Activated T-helper 1 cell treated with anti-CD3 and anti-CD28 coated beads, Interleukin-12 subunit alpha, Interleukin-12 subunit beta, Interleukin-2, Interleukin-4 antibody, amounts not matched to agents 30 ng/mL and 10 ng/mL and 1 ng/mL, durations not matched to agents 14 hours and 24 hours and 36 hours (primary cell): ENCODE measurements around the gene TGM3. TPM values are rescaled to one million over a fixed set of nuclear protein-coding genes. Genes with fewer than 3 reads are reported as not detected.

Source experiments
- DNase-seq: peaks from one replicate; pipeline ENCODE4 v3.0.0; 2021; ENCODE audit warnings: low spot score
- H3K27ac Mint-ChIP-seq: one replicate; pipeline ENCODE4 v1.8.0; 2021; ENCODE audit warnings: mild to moderate bottlenecking, mixed read lengths
- H3K27me3 Mint-ChIP-seq: one replicate; pipeline ENCODE4 v1.8.0; 2022; ENCODE audit warnings: mild to moderate bottlenecking, moderate library complexity, mixed read lengths; ENCODE audit not compliant: insufficient read depth
- H3K36me3 Mint-ChIP-seq: one replicate; pipeline ENCODE4 v1.8.0; 2021; ENCODE audit warnings: low read depth, mixed read lengths
- H3K4me1 Mint-ChIP-seq: one replicate; pipeline ENCODE4 v1.8.0; 2021; ENCODE audit warnings: low read depth, mixed read lengths
- H3K4me3 Mint-ChIP-seq: one replicate; pipeline ENCODE4 v1.8.0; 2021; ENCODE audit warnings: mild to moderate bottlenecking, moderate library complexity, mixed read lengths
- H3K9me3 Mint-ChIP-seq: one replicate; pipeline ENCODE4 v1.8.0; 2021; ENCODE audit warnings: mixed read lengths
- intact Hi-C: fragments of 100-400 bp; cut with micrococcal nuclease; formaldehyde crosslinking; loops from one replicate; pipeline ENCODE4 v1.15.1; 2024
- total RNA-seq: library from RNA; stranded (reverse); gene quantifications from 2 replicates; pipeline ENCODE4 v1.2.3, GENCODE V29; 2022

The TGM3 gene
- total RNA-seq, 1 donor from 2014 or later, result not detected

GRCh38 chr20:2363187-2363586, 67.4 kb downstream of the TGM3 start:
- H3K9me3 Mint-ChIP-seq, result no peaks in the 10 kb centered on the region
- no peak overlapping the region for H3K4me3 Mint-ChIP-seq
- H3K4me1 Mint-ChIP-seq, result no peaks in the 10 kb centered on the region
- no peak overlapping the region for H3K27ac Mint-ChIP-seq
- DNase-seq, result no peak
- intact Hi-C loops, result no loop called here
- H3K36me3 Mint-ChIP-seq, result no peaks in the 10 kb centered on the region
- peaks cover 23% of the 10 kb centered on the region for H3K27me3 Mint-ChIP-seq

- no peaks in the 10 kb centered on the region for H3K4me1 Mint-ChIP-seq
- no peak overlapping the region for H3K4me3 Mint-ChIP-seq
- intact Hi-C loops, result no loop called here
- DNase-seq, result no peak
- H3K36me3 Mint-ChIP-seq, result no peaks in the 10 kb centered on the region
- H3K27ac Mint-ChIP-seq, result no peak overlapping the region
- peaks cover 27% of the 10 kb centered on the region for H3K27me3 Mint-ChIP-seq
- no peaks in the 10 kb centered on the region for H3K9me3 Mint-ChIP-seq
Observed at GRCh38 chr20:2363587-2363986, 67.8 kb downstream of the TGM3 start.

GRCh38 chr20:2364044-2364443, 68.2 kb downstream of the TGM3 start:
- H3K4me3 Mint-ChIP-seq, result no peak overlapping the region
- H3K27ac Mint-ChIP-seq, result no peak overlapping the region
- H3K4me1 Mint-ChIP-seq, result no peaks in the 10 kb centered on the region
- intact Hi-C loops, result no loop called here
- no peak for DNase-seq
- H3K9me3 Mint-ChIP-seq, result no peaks in the 10 kb centered on the region
- H3K27me3 Mint-ChIP-seq, result peaks cover 28% of the 10 kb centered on the region
- no peaks in the 10 kb centered on the region for H3K36me3 Mint-ChIP-seq

GRCh38 chr20:2365091-2365490, 69.3 kb downstream of the TGM3 start:
- no peak overlapping the region for H3K27ac Mint-ChIP-seq
- intact Hi-C loops, result no loop called here

GRCh38 chr20:2365666-2366065, 69.9 kb downstream of the TGM3 start:
- H3K4me1 Mint-ChIP-seq, result no peaks in the 10 kb centered on the region
- peaks cover 29% of the 10 kb centered on the region for H3K27me3 Mint-ChIP-seq
- H3K27ac Mint-ChIP-seq, result no peak overlapping the region
- H3K4me3 Mint-ChIP-seq, result no peak overlapping the region
- H3K36me3 Mint-ChIP-seq, result no peaks in the 10 kb centered on the region
- no peaks in the 10 kb centered on the region for H3K9me3 Mint-ChIP-seq
- DNase-seq, result no peak
- intact Hi-C loops, result no loop called here

More at GRCh38 chr20:2365091-2365490, 69.3 kb downstream of the TGM3 start:
- H3K4me1 Mint-ChIP-seq, result no peaks in the 10 kb centered on the region
- no peak overlapping the region for H3K4me3 Mint-ChIP-seq
- peaks cover 30% of the 10 kb centered on the region for H3K27me3 Mint-ChIP-seq
- H3K9me3 Mint-ChIP-seq, result no peaks in the 10 kb centered on the region
- no peak for DNase-seq
- no peaks in the 10 kb centered on the region for H3K36me3 Mint-ChIP-seq

GRCh38 chr20:2368621-2369020, 72.8 kb downstream of the TGM3 start:
- H3K4me1 Mint-ChIP-seq, result no peaks in the 10 kb centered on the region
- no peaks in the 10 kb centered on the region for H3K36me3 Mint-ChIP-seq
- intact Hi-C loops, result no loop called here
- no peak for DNase-seq
- peaks cover 37% of the 10 kb centered on the region for H3K27me3 Mint-ChIP-seq
- H3K4me3 Mint-ChIP-seq, result no peak overlapping the region
- H3K27ac Mint-ChIP-seq, result no peak overlapping the region
- H3K9me3 Mint-ChIP-seq, result no peaks in the 10 kb centered on the region

- H3K36me3 Mint-ChIP-seq, result no peaks in the 10 kb centered on the region
- no peaks in the 10 kb centered on the region for H3K4me1 Mint-ChIP-seq
- no peaks in the 10 kb centered on the region for H3K9me3 Mint-ChIP-seq
- no peak overlapping the region for H3K4me3 Mint-ChIP-seq
- H3K27me3 Mint-ChIP-seq, result peaks cover 49% of the 10 kb centered on the region
- DNase-seq, result no peak
- intact Hi-C loops, result no loop called here
- H3K27ac Mint-ChIP-seq, result no peak overlapping the region
Observed at GRCh38 chr20:2373098-2373497, 77.3 kb downstream of the TGM3 start.

GRCh38 chr20:2374346-2375125, 78.7 kb downstream of the TGM3 start:
- no peak overlapping the region for H3K27ac Mint-ChIP-seq
- H3K27me3 Mint-ChIP-seq, result peaks cover 44% of the 10 kb centered on the region
- intact Hi-C loops, result no loop called here
- H3K9me3 Mint-ChIP-seq, result no peaks in the 10 kb centered on the region
- H3K36me3 Mint-ChIP-seq, result no peaks in the 10 kb centered on the region
- no peak for DNase-seq
- H3K4me3 Mint-ChIP-seq, result no peak overlapping the region
- H3K4me1 Mint-ChIP-seq, result peaks cover 6% of the 10 kb centered on the region

- H3K4me1 Mint-ChIP-seq, result peaks cover 17% of the 10 kb centered on the region
- H3K27ac Mint-ChIP-seq, result no peak overlapping the region
- no peaks in the 10 kb centered on the region for H3K36me3 Mint-ChIP-seq
- H3K4me3 Mint-ChIP-seq, result no peak overlapping the region
- intact Hi-C loops, result no loop called here
- DNase-seq, result no peak
- H3K27me3 Mint-ChIP-seq, result peaks cover 28% of the 10 kb centered on the region
- no peaks in the 10 kb centered on the region for H3K9me3 Mint-ChIP-seq
Observed at GRCh38 chr20:2378893-2379292, 83.1 kb downstream of the TGM3 start.

- no peak overlapping the region for H3K27ac Mint-ChIP-seq
- intact Hi-C loops, result no loop called here
- peak; percentile 13 for DNase-seq
- H3K9me3 Mint-ChIP-seq, result no peaks in the 10 kb centered on the region
- H3K27me3 Mint-ChIP-seq, result peaks cover 24% of the 10 kb centered on the region
- no peak overlapping the region for H3K4me3 Mint-ChIP-seq
- peaks cover 17% of the 10 kb centered on the region for H3K4me1 Mint-ChIP-seq
- H3K36me3 Mint-ChIP-seq, result no peaks in the 10 kb centered on the region
Observed at GRCh38 chr20:2379511-2380229, 83.9 kb downstream of the TGM3 start.

GRCh38 chr20:2380601-2381000, 84.8 kb downstream of the TGM3 start, which contains the start of gene TGM6:
TSS of gene TGM6 (plus strand) at chr20:2380901. CDS start at chr20:2380969, 68 bp downstream.
- intact Hi-C loops, result no loop called here
- no peak for DNase-seq
- no peak within 1 kb of the TSS for H3K27ac Mint-ChIP-seq
- H3K36me3 Mint-ChIP-seq, result no peaks in the 10 kb centered on the region
- H3K9me3 Mint-ChIP-seq, result no peaks in the 10 kb centered on the region
- H3K4me3 Mint-ChIP-seq, result no peak within 1 kb of the TSS
- H3K4me1 Mint-ChIP-seq, result peaks cover 17% of the 10 kb centered on the region
- peaks cover 25% of the 10 kb centered on the region for H3K27me3 Mint-ChIP-seq

GRCh38 chr20:2381303-2381702, 85.5 kb downstream of the TGM3 start:
- Mint-ChIP-seq H3K4me3 (no peak overlapping the region), H3K27me3 (peaks cover 20% of the 10 kb centered on the region), H3K36me3 (no peaks in the 10 kb centered on the region), H3K9me3 (no peaks in the 10 kb centered on the region), H3K4me1 (peaks cover 21% of the 10 kb centered on the region), H3K27ac (no peak overlapping the region)
- intact Hi-C loops, result no loop called here
- DNase-seq, result no peak

GRCh38 chr20:2382833-2383232, 87.0 kb downstream of the TGM3 start:
- intact Hi-C loops, result no loop called here
- Mint-ChIP-seq H3K4me3 (no peak overlapping the region), H3K4me1 (peaks cover 26% of the 10 kb centered on the region), H3K36me3 (no peaks in the 10 kb centered on the region), H3K27me3 (peaks cover 14% of the 10 kb centered on the region), H3K9me3 (no peaks in the 10 kb centered on the region), H3K27ac (no peak overlapping the region)
- DNase-seq, result no peak
